Mucosa of rectum (tissue), 2 donors: Measurements from ENCODE around the gene MCOLN1.
"Not testable (repeated sequence)": the region's sequence is repeated elsewhere in the genome, so short reads cannot be mapped to it uniquely, and the experiment has no call there.

Experiments used
- H3K27ac ChIP-seq, 2 donors: one replicate each; pipeline ENCODE4 v1.7.0; 2013; ENCODE audit warnings: inconsistent platforms in 2 of 2, low read depth in 2 of 2, low read length in 2 of 2
- H3K27me3 ChIP-seq, 2 donors: one replicate each; pipeline ENCODE4 v1.7.0; 2013; ENCODE audit warnings: low read length in 2 of 2; ENCODE audit not compliant: control insufficient read depth in 2 of 2, insufficient read depth in 2 of 2
- H3K36me3 ChIP-seq, 2 donors: one replicate each; pipeline ENCODE4 v1.7.0; 2013; ENCODE audit warnings: low read length in 2 of 2; ENCODE audit not compliant: control insufficient read depth in 2 of 2, insufficient read depth in 2 of 2
- H3K4me1 ChIP-seq, 2 donors: one replicate each; pipeline ENCODE4 v1.7.0; 2013; ENCODE audit warnings: low read length in 2 of 2, mild to moderate bottlenecking in 1 of 2; ENCODE audit not compliant: control insufficient read depth in 2 of 2, insufficient read depth in 2 of 2
- H3K4me3 ChIP-seq, 2 donors: one replicate each; pipeline ENCODE4 v1.7.0; 2013; ENCODE audit warnings: low read length in 2 of 2
- H3K9ac ChIP-seq, 2 donors: one replicate each; pipeline ENCODE4 v1.7.0; 2013; ENCODE audit warnings: low read length in 2 of 2, low read depth in 1 of 2, mild to moderate bottlenecking in 1 of 2
- H3K9me3 ChIP-seq, 2 donors: one replicate each; pipeline ENCODE4 v1.7.0; 2013; ENCODE audit warnings: low read length in 2 of 2; ENCODE audit not compliant: control insufficient read depth in 2 of 2
- donor health status: healthy.
- donor health status: Normal muscosa, but diverticular disease.

MCOLN1 gene

GRCh38 chr19:7529610-7530490 lies 7.4 kb downstream of the MCOLN1 start:
- no peak overlapping the region for H3K9ac ChIP-seq
- H3K36me3 ChIP-seq, result peaks cover 7 to 24% of the 10 kb centered on the region in 2 donors
- H3K27ac ChIP-seq, result no peak overlapping the region
- H3K4me1 ChIP-seq, result peaks cover 4 to 5% of the 10 kb centered on the region in 2 donors
- H3K4me3 ChIP-seq, result no peak overlapping the region
- no peaks in the 10 kb centered on the region for H3K9me3 ChIP-seq
- no peaks in the 10 kb centered on the region for H3K27me3 ChIP-seq

- H3K9me3 ChIP-seq, result no peaks in the 10 kb centered on the region
- H3K36me3 ChIP-seq, result peaks cover 3 to 14% of the 10 kb centered on the region in 2 donors
Observed at GRCh38 chr19:7533281-7533885, 11.0 kb downstream of the MCOLN1 start.

GRCh38 chr19:7533925-7534480 lies 11.6 kb downstream of the MCOLN1 start:
- peaks cover 10 to 12% of the 10 kb centered on the region in 2 donors for H3K4me1 ChIP-seq
- H3K4me3 ChIP-seq, result peak overlapping the region; percentile 91 to 97
- peak overlapping the region; percentile 85 to 95 for H3K27ac ChIP-seq
- peak overlapping the region; percentile 89 to 90 for H3K9ac ChIP-seq
- no peaks in the 10 kb centered on the region for H3K27me3 ChIP-seq
- H3K36me3 ChIP-seq, result peaks cover 3 to 14% of the 10 kb centered on the region in 2 donors
- no peaks in the 10 kb centered on the region for H3K9me3 ChIP-seq

More at GRCh38 chr19:7533281-7533885, 11.0 kb downstream of the MCOLN1 start:
- peak overlapping the region in 1 of 2 donors; percentile 67 for H3K9ac ChIP-seq
- H3K27me3 ChIP-seq, result no peaks in the 10 kb centered on the region
- peaks cover 10 to 12% of the 10 kb centered on the region in 2 donors for H3K4me1 ChIP-seq
- H3K4me3 ChIP-seq, result peak overlapping the region; percentile 91 to 97
- peak overlapping the region; percentile 65 to 95 for H3K27ac ChIP-seq

GRCh38 chr19:7534531-7535046 lies 12.2 kb downstream of the MCOLN1 start:
- peak overlapping the region; percentile 91 to 97 for H3K4me3 ChIP-seq
- no peaks in the 10 kb centered on the region for H3K9me3 ChIP-seq
- no peaks in the 10 kb centered on the region for H3K27me3 ChIP-seq
- peak overlapping the region; percentile 85 to 95 for H3K27ac ChIP-seq
- H3K36me3 ChIP-seq, result peaks cover 2 to 11% of the 10 kb centered on the region in 2 donors
- H3K4me1 ChIP-seq, result peaks cover 10 to 12% of the 10 kb centered on the region in 2 donors
- H3K9ac ChIP-seq, result peak overlapping the region; percentile 89 to 90

GRCh38 chr19:7535047-7535997 lies 12.9 kb downstream of the MCOLN1 start, which contains the start of gene PNPLA6:
TSS of gene PNPLA6 (plus strand) at chr19:7535717. CDS start at chr19:7535789, 72 bp downstream.
- peaks cover 3 to 13% of the 10 kb centered on the region in 2 donors for H3K36me3 ChIP-seq
- no peaks in the 10 kb centered on the region for H3K9me3 ChIP-seq
- H3K4me1 ChIP-seq, result peaks cover 10 to 12% of the 10 kb centered on the region in 2 donors
- H3K27me3 ChIP-seq, result no peaks in the 10 kb centered on the region
- H3K9ac ChIP-seq, result peak within 1 kb of the TSS; percentile 89 to 90
- peak within 1 kb of the TSS; percentile 85 to 95 for H3K27ac ChIP-seq
- H3K4me3 ChIP-seq, result peak within 1 kb of the TSS; percentile 91 to 97

- H3K27me3 ChIP-seq, result no peaks in the 10 kb centered on the region
- peaks cover 10 to 12% of the 10 kb centered on the region in 2 donors for H3K4me1 ChIP-seq
- H3K9ac ChIP-seq, result peak overlapping the region; percentile 84 to 89
- peak overlapping the region; percentile 85 to 95 for H3K27ac ChIP-seq
- H3K9me3 ChIP-seq, result no peaks in the 10 kb centered on the region
- peaks cover 8 to 19% of the 10 kb centered on the region in 2 donors for H3K36me3 ChIP-seq
- peak overlapping the region; percentile 91 to 97 for H3K4me3 ChIP-seq
Observed at GRCh38 chr19:7535998-7536695, 13.7 kb downstream of the MCOLN1 start.

- H3K36me3 ChIP-seq, result peaks cover 19 to 40% of the 10 kb centered on the region in 2 donors
- H3K27ac ChIP-seq, H3K9ac ChIP-seq, H3K4me3 ChIP-seq, H3K27me3 ChIP-seq, H3K9me3 ChIP-seq: not testable (repeated sequence)
- peaks cover 7 to 10% of the 10 kb centered on the region in 2 donors for H3K4me1 ChIP-seq
Observed at GRCh38 chr19:7538990-7539389, 16.6 kb downstream of the MCOLN1 start.

GRCh38 chr19:7539827-7540425 lies 17.5 kb downstream of the MCOLN1 start:
- H3K4me3 ChIP-seq, result no peak overlapping the region
- no peak overlapping the region for H3K27ac ChIP-seq
- no peak overlapping the region for H3K9ac ChIP-seq
- H3K4me1 ChIP-seq, result peaks cover 6 to 7% of the 10 kb centered on the region in 2 donors
- H3K9me3 ChIP-seq, result no peaks in the 10 kb centered on the region
- no peaks in the 10 kb centered on the region for H3K27me3 ChIP-seq
- H3K36me3 ChIP-seq, result peaks cover 19 to 40% of the 10 kb centered on the region in 2 donors
